ENCODE measurements around the gene CLCA2. TPM values are rescaled to one million over a fixed set of nuclear protein-coding genes. Genes with fewer than 3 reads are reported as not detected.

The CLCA2 gene
- total and polyA plus RNA-seq, 2 of the 8 experiments (the other 6 are each of a cell fraction or from before 2014, with no cell fraction given), result not detected

DNA sequence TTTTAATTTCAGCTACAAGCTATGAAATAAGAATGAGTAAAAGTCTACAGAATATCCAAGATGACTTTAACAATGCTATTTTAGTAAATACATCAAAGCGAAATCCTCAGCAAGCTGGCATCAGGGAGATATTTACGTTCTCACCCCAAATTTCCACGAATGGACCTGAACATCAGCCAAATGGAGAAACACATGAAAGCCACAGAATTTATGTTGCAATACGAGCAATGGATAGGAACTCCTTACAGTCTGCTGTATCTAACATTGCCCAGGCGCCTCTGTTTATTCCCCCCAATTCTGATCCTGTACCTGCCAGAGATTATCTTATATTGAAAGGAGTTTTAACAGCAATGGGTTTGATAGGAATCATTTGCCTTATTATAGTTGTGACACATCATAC, 31.1 kb downstream of the CLCA2 start:
- no peaks in the 10 kb centered on the region for H3K79me2 ChIP-seq (ENCODE audit: control insufficient read depth in 1 of 2, insufficient read depth in 2 of 2, low read length in 2 of 2)
- no peak for TF ChIP-seq ASH2L (IDR thresholded peaks at IDR 0.05; ENCODE audit: low read length)
- TF ChIP-seq HDAC2 (IDR thresholded peaks at IDR 0.05; ENCODE audit: borderline replicate concordance in 1 of 2, low read depth in 2 of 2, low read length in 2 of 2), result no peak
- TF ChIP-seq SAP30 (IDR thresholded peaks at IDR 0.05; ENCODE audit: insufficient read depth, insufficient replicate concordance, low read length), result no peak
- no peak for TF ChIP-seq HDAC6 (IDR thresholded peaks at IDR 0.05; ENCODE audit: low read depth, low read length)
- TF ChIP-seq, protein P1, sequence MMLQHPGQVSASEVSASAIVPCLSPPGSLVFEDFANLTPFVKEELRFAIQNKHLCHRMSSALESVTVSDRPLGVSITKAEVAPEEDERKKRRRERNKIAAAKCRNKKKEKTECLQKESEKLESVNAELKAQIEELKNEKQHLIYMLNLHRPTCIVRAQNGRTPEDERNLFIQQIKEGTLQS (IDR thresholded peaks at IDR 0.05; ENCODE audit: insufficient read depth, low read depth, low read length), result no peak
- DNase-seq (ENCODE audit: low read depth in 1 of 2, low spot score in 2 of 2), result no peak
- no peaks in the 10 kb centered on the region for H3K36me3 ChIP-seq (ENCODE audit: control insufficient read depth in 2 of 4, insufficient read depth in 4 of 4, low read length in 3 of 4)
- ChIA-PET CTCF (ENCODE audit: partially characterized antibody) (no interaction called here), POLR2A (ENCODE audit: partially characterized antibody) (no interaction called here)
- H3K79me1 ChIP-seq (ENCODE audit: low read depth, low read length), result no peaks in the 10 kb centered on the region
- H2BK12ac ChIP-seq (ENCODE audit: low read depth, low read length), result no peak overlapping the region
- no peak overlapping the region for H3K9ac ChIP-seq (replicated peaks in 1 of 4; ENCODE audit: extremely low read depth in 1 of 4, low read depth in 3 of 4, low read length in 3 of 4)
- H3K23ac ChIP-seq (ENCODE audit: insufficient read length), result no peak overlapping the region
- no peaks in the 10 kb centered on the region for H3K9me3 ChIP-seq (ENCODE audit: insufficient read depth in 2 of 2, low read depth in 1 of 2, low read length in 1 of 2)
- no peak overlapping the region for H2BK15ac ChIP-seq (ENCODE audit: low read length)
- H3K56ac ChIP-seq (replicated peaks; ENCODE audit: insufficient read length, low read depth, low read length), result no peak overlapping the region
- H3K14ac ChIP-seq (ENCODE audit: insufficient read length), result no peak overlapping the region
- H3K27ac ChIP-seq (ENCODE audit: low read depth, low read length), result no peak overlapping the region
- no peaks in the 10 kb centered on the region for H3K23me2 ChIP-seq (ENCODE audit: low read depth, low read length)
- H3K4ac ChIP-seq (replicated peaks; ENCODE audit: insufficient read length, low read depth, low read length), result no peak overlapping the region
- H3K4me3 ChIP-seq (ENCODE audit: extremely low read depth in 1 of 4, insufficient read depth in 2 of 4, low read depth in 3 of 4, low read length in 4 of 4), result no peak overlapping the region
- H2BK20ac ChIP-seq (ENCODE audit: low read length), result no peak overlapping the region
- no peak overlapping the region for H2BK120ac ChIP-seq (replicated peaks; ENCODE audit: low read depth, low read length)
- WGBS, 2 experiments (ENCODE audit: extremely low coverage in 1 of 2, insufficient coverage in 1 of 2, insufficient read length in 1 of 2, insufficient replicate concordance in 2 of 2, low coverage in 1 of 2, low lambda C conversion rate in 2 of 2, missing lambda C conversion rate in 1 of 2), result 92% methylated on average over 5 of the region's 5 CpGs; no CpG with 5 or more reads in 1 of the 2 experiments
- no peak overlapping the region for H2AFZ ChIP-seq (ENCODE audit: low read length)
- H2AK5ac ChIP-seq (ENCODE audit: low read depth, low read length), result no peak overlapping the region
- H3K18ac ChIP-seq (ENCODE audit: extremely low read depth, low read length), result no peak overlapping the region
- H3K27me3 ChIP-seq (replicated peaks in 1 of 4; ENCODE audit: control insufficient read depth in 3 of 4, extremely low read depth in 1 of 4, insufficient read depth in 3 of 4, low read length in 3 of 4), result no peaks in the 10 kb centered on the region; a peak in 1 of 7 replicates
- no peak overlapping the region for H2BK5ac ChIP-seq (ENCODE audit: low read depth, low read length)
- H3K4me2 ChIP-seq (ENCODE audit: insufficient read depth in 1 of 2, low read depth in 2 of 2, low read length in 2 of 2), result no peak overlapping the region
- no peak for FAIRE-seq
- H3K4me1 ChIP-seq (replicated peaks in 1 of 4; ENCODE audit: control insufficient read depth in 3 of 4, insufficient read depth in 4 of 4, low read length in 3 of 4), result no peaks in the 10 kb centered on the region
- H4K91ac ChIP-seq (replicated peaks; ENCODE audit: insufficient read length, low read length), result no peak overlapping the region
- no peak overlapping the region for H4K5ac ChIP-seq (ENCODE audit: insufficient read length, low read depth, low read length)
- no peak overlapping the region for H4K8ac ChIP-seq (ENCODE audit: extremely low read depth, insufficient read depth, low read length)
- no peaks in the 10 kb centered on the region for H4K20me1 ChIP-seq (replicated peaks in 1 of 2; ENCODE audit: control insufficient read depth in 1 of 2, insufficient read depth in 2 of 2, low read length in 2 of 2)

All from H1 (cell line).